ENCODE results near the gene PARD3.
"Not testable (repeated sequence)": the region's sequence is repeated elsewhere in the genome, so short reads cannot be mapped to it uniquely, and the experiment has no call there.

The PARD3 gene

GRCh38 chr10:34299105-34299611, 515.9 kb downstream of the PARD3 start:
- no peak for DNase-seq (ENCODE audit: low read depth in 3 of 3)

GRCh38 chr10:34298346-34298818, 516.7 kb downstream of the PARD3 start:
- DNase-seq (ENCODE audit: low read depth in 3 of 3), result no peak

- DNase-seq (ENCODE audit: low read depth in 3 of 3), result no peak
Observed at GRCh38 chr10:34297541-34298345, 517.4 kb downstream of the PARD3 start.

GRCh38 chr10:34295142-34295548, 520.0 kb downstream of the PARD3 start:
- no peak for DNase-seq (ENCODE audit: low read depth in 3 of 3)

- DNase-seq (ENCODE audit: low read depth in 3 of 3), result no peak
Observed at GRCh38 chr10:34294137-34294536, 521.0 kb downstream of the PARD3 start.

GRCh38 chr10:34292675-34293074, 522.4 kb downstream of the PARD3 start:
- no peak for DNase-seq (ENCODE audit: low read depth in 3 of 3)

- no peak for DNase-seq (ENCODE audit: low read depth in 3 of 3)
Observed at GRCh38 chr10:34292194-34292565, 522.9 kb downstream of the PARD3 start.

GRCh38 chr10:34291466-34292193, 523.5 kb downstream of the PARD3 start:
- DNase-seq (ENCODE audit: low read depth in 3 of 3), result no peak

- no peak for DNase-seq (ENCODE audit: low read depth in 3 of 3)
Observed at GRCh38 chr10:34290412-34291081, 524.5 kb downstream of the PARD3 start.

GRCh38 chr10:34288634-34289033, 526.5 kb downstream of the PARD3 start:
- no peak for DNase-seq (ENCODE audit: low read depth in 3 of 3)

GRCh38 chr10:34286136-34286739, 528.9 kb downstream of the PARD3 start:
- DNase-seq (ENCODE audit: low read depth in 3 of 3), result no peak

GRCh38 chr10:34281661-34282582, 533.2 kb downstream of the PARD3 start:
- DNase-seq (ENCODE audit: low read depth in 3 of 3), result no peak

- no peak for DNase-seq (ENCODE audit: low read depth in 3 of 3)
Observed at GRCh38 chr10:34280599-34281374, 534.3 kb downstream of the PARD3 start.

- DNase-seq (ENCODE audit: low read depth in 3 of 3), result no peak
Observed at GRCh38 chr10:34275626-34276130, 539.4 kb downstream of the PARD3 start.

GRCh38 chr10:34274906-34275305, 540.2 kb downstream of the PARD3 start:
- no peak for DNase-seq (ENCODE audit: low read depth in 3 of 3)

- no peak for DNase-seq (ENCODE audit: low read depth in 3 of 3)
Observed at GRCh38 chr10:34273340-34273739, 541.8 kb downstream of the PARD3 start.

GRCh38 chr10:34272316-34272715, 542.8 kb downstream of the PARD3 start:
- DNase-seq (ENCODE audit: low read depth in 3 of 3), result no peak

GRCh38 chr10:34268410-34268809, 546.7 kb downstream of the PARD3 start:
- not testable (repeated sequence) for DNase-seq (ENCODE audit: low read depth in 3 of 3)

- DNase-seq (ENCODE audit: low read depth in 3 of 3), result no peak
Observed at GRCh38 chr10:34262985-34263384, 552.1 kb downstream of the PARD3 start.

GRCh38 chr10:34260904-34261303, 554.2 kb downstream of the PARD3 start:
- DNase-seq (ENCODE audit: low read depth in 3 of 3), result no peak

All from stimulated activated CD4-positive, alpha-beta T cell treated with anti-CD3 and anti-CD28 coated beads, TNF-alpha, amount 100 ng/mL, for 4 hours (primary cell).